B cell (primary cell): ENCODE measurements around the gene PUDP. TPM values are rescaled to one million over a fixed set of nuclear protein-coding genes. Genes with fewer than 3 reads are reported as not detected.

Source experiments
- ATAC-seq: fragments of 200-7000 bp; cut with Tn5 transposase; one replicate; pipeline ENCODE4 v1.10.0; 2021; ENCODE audit warnings: low read depth, mild to moderate bottlenecking, moderate number of reproducible peaks, moderate library complexity
- CTCF ChIA-PET: fragments of 350-600 bp; sonication (Branson Sonifier 250); formaldehyde crosslinking; loops from one replicate; lab custom pipeline; 2021; ENCODE audit warnings: antibody characterized with exemption, inconsistent platforms; lab: Charles Lee
- POLR2A ChIA-PET: fragments of 350-600 bp; sonication (Branson Sonifier 250); formaldehyde crosslinking; loops from one replicate; lab custom pipeline; 2021; ENCODE audit warnings: antibody characterized with exemption; lab: Charles Lee
- DNase-seq: peaks from one replicate; pipeline ENCODE4 v3.0.0; 2013
- H2AFZ ChIP-seq: 2 replicates; pipeline ENCODE4 v1.6.1; 2012; ENCODE audit warnings: mild to moderate bottlenecking, low read depth, low read length; ENCODE audit not compliant: insufficient read depth, poor library complexity, severe bottlenecking
- H3K27ac ChIP-seq, 2 donors: 1 replicate in 1 of 2; 2 replicates in 1 of 2; pipeline ENCODE4 v1.5.1; 2012 to 2013; ENCODE audit warnings: low read length in 2 of 2, mild to moderate bottlenecking in 2 of 2, moderate library complexity in 1 of 2
- H3K27me3 ChIP-seq, 4 experiments: fragments of 200-600 bp in 1 of 4; sonication (generic) in 1 of 4; replicated peaks in 1 of 4; 1 replicate in 2 of 4; 2 replicates in 2 of 4; pipeline versions ENCODE4 v1.6.1 to v1.7.0; 2013 to 2016; ENCODE audit warnings: low read length in 3 of 4, mild to moderate bottlenecking in 2 of 4, mixed read lengths in 1 of 4, moderate library complexity in 1 of 4; ENCODE audit not compliant: insufficient read depth in 4 of 4, control insufficient read depth in 3 of 4; ENCODE audit errors: control extremely low read depth in 1 of 4
- H3K36me3 ChIP-seq, 2 experiments: replicated peaks in 1 of 2; 1 replicate in 1 of 2; 2 replicates in 1 of 2; pipeline versions ENCODE4 v1.6.1 to v1.7.1; 2013; ENCODE audit warnings: low read length in 1 of 2; ENCODE audit not compliant: insufficient read depth in 2 of 2, control insufficient read depth in 1 of 2; ENCODE audit errors: control extremely low read depth in 1 of 2, extremely low read depth in 1 of 2
- H3K4me1 ChIP-seq, 2 donors: fragments of 200-600 bp in 1 of 2; sonication (generic) in 1 of 2; 1 replicate in 1 of 2; 2 replicates in 1 of 2; pipeline versions ENCODE4 v1.5.1 to v1.6.1; 2013 to 2017; ENCODE audit warnings: low read length in 2 of 2; ENCODE audit not compliant: control insufficient read depth in 2 of 2, insufficient read depth in 2 of 2
- H3K4me2 ChIP-seq: replicated peaks from 2 replicates; pipeline ENCODE3; 2012; ENCODE audit warnings: mild to moderate bottlenecking, low read depth, low read length; ENCODE audit not compliant: poor library complexity, severe bottlenecking
- H3K4me3 ChIP-seq, 5 experiments: fragments of 200-600 bp in 1 of 5; sonication (generic) in 1 of 5; 1 replicate in 3 of 5; 2 replicates in 2 of 5; pipeline versions ENCODE4 v1.5.1 to v1.7.0; 2011 to 2016; ENCODE audit warnings: low read length in 4 of 5, mild to moderate bottlenecking in 4 of 5, low read depth in 2 of 5, control low read depth in 1 of 5, moderate library complexity in 1 of 5; ENCODE audit not compliant: insufficient read depth in 1 of 5; ENCODE audit errors: control extremely low read depth in 1 of 5, extremely low read depth in 1 of 5
- H3K79me2 ChIP-seq: fragments of 200-600 bp; sonication (generic); one replicate; pipeline ENCODE4 v1.6.0; 2016; ENCODE audit warnings: low read length; ENCODE audit not compliant: control insufficient read depth, insufficient read depth
- H3K9ac ChIP-seq: fragments of 200-600 bp; sonication (generic); 2 replicates; pipeline ENCODE4 v1.6.1; 2017; ENCODE audit warnings: mild to moderate bottlenecking, low read length, moderate library complexity
- H3K9me3 ChIP-seq, 3 donors: one replicate each; pipeline versions ENCODE4 v1.6.1 to v1.7.1; 2013; ENCODE audit warnings: low read length in 2 of 3; ENCODE audit not compliant: control insufficient read depth in 2 of 3, insufficient read depth in 1 of 3; ENCODE audit errors: control extremely low read depth in 1 of 3
- H4K20me1 ChIP-seq: 2 replicates; pipeline ENCODE4 v1.6.0; 2012; ENCODE audit warnings: mild to moderate bottlenecking, low read length; ENCODE audit not compliant: insufficient read depth, control insufficient read depth, poor library complexity, severe bottlenecking
- H3K27ac Mint-ChIP-seq: one replicate; pipeline ENCODE4 v1.8.0; 2021; ENCODE audit warnings: mixed read lengths
- H3K27me3 Mint-ChIP-seq: one replicate; pipeline ENCODE4 v1.8.0; 2021; ENCODE audit warnings: mixed read lengths
- H3K4me1 Mint-ChIP-seq: one replicate; pipeline ENCODE4 v1.8.0; 2021; ENCODE audit warnings: mixed read lengths
- H3K4me3 Mint-ChIP-seq: one replicate; pipeline ENCODE4 v1.8.0; 2021; ENCODE audit warnings: mixed read lengths
- H3K9me3 Mint-ChIP-seq: one replicate; pipeline ENCODE4 v1.8.0; 2022; ENCODE audit warnings: mixed read lengths; ENCODE audit not compliant: insufficient read depth
- EZH2 ChIP-seq: IDR thresholded peaks from 2 replicates; pipeline ENCODE4 v1.6.1; 2012; ENCODE audit warnings: borderline replicate concordance, low read depth, mild to moderate bottlenecking, moderate library complexity, low read length; ENCODE audit not compliant: insufficient read depth, poor library complexity, severe bottlenecking
- WGBS: methylation state at CpG from one replicate; pipeline ENCODE4 v1.1.5; 2013; ENCODE audit warnings: missing lambda C conversion rate; ENCODE audit not compliant: insufficient coverage; 5-methylcytosine and 5-hydroxymethylcytosine counted together
- intact Hi-C: fragments of 100-400 bp; cut with micrococcal nuclease; formaldehyde crosslinking; loops from one replicate; pipeline ENCODE4 v1.10.0; 2022
- polyA plus RNA-seq: library from polyadenylated mRNA; depleted of rRNA; stranded (reverse); fragments of >200 nt; gene quantifications from 2 replicates; pipeline ENCODE4 v1.2.3, GENCODE V29; 2012
- total RNA-seq, 2 donors: library from RNA; stranded (reverse); fragments of 120-200 nt in 1 of 2; gene quantifications; 1 replicate in 1 of 2; 2 replicates in 1 of 2; pipeline versions ENCODE4 v1.2.3 to v1.2.4, GENCODE V29; 2013 to 2022
- TF ChIP-seq, protein P1 (sequence below): fragments of 200-600 bp; IDR thresholded peaks from one replicate; pipeline ENCODE4 v1.8.0; 2022; ENCODE audit warnings: antibody characterized with exemption, mild to moderate bottlenecking

PUDP gene
- total and polyA plus RNA-seq, 2 donors (not counting 1 experiment from before 2014, with no cell fraction given), result 12.8 to 14.1 TPM

GRCh38 chrX:7071390-7071789 lies 76.6 kb downstream of the PUDP start:
- Histone ChIP-seq H3K79me2 (peaks cover 49% of the 10 kb centered on the region), H3K4me1 (peaks cover 22 to 25% of the 10 kb centered on the region in 2 donors), H2AFZ (no peak overlapping the region), H3K27me3 (no peaks in the 10 kb centered on the region), H4K20me1 (no peaks in the 10 kb centered on the region), H3K4me3 (no peak overlapping the region), H3K9me3 (no peaks in the 10 kb centered on the region), H3K36me3 (peaks cover 0 to 4% of the 10 kb centered on the region in 2 experiments), H3K4me2 (no peak overlapping the region), H3K9ac (no peak overlapping the region), H3K27ac (no peak overlapping the region)
- no peak overlapping the region for H3K27ac Mint-ChIP-seq
- intact Hi-C loops, result no loop called here
- no peak for ATAC-seq
- TF ChIP-seq, protein P1, sequence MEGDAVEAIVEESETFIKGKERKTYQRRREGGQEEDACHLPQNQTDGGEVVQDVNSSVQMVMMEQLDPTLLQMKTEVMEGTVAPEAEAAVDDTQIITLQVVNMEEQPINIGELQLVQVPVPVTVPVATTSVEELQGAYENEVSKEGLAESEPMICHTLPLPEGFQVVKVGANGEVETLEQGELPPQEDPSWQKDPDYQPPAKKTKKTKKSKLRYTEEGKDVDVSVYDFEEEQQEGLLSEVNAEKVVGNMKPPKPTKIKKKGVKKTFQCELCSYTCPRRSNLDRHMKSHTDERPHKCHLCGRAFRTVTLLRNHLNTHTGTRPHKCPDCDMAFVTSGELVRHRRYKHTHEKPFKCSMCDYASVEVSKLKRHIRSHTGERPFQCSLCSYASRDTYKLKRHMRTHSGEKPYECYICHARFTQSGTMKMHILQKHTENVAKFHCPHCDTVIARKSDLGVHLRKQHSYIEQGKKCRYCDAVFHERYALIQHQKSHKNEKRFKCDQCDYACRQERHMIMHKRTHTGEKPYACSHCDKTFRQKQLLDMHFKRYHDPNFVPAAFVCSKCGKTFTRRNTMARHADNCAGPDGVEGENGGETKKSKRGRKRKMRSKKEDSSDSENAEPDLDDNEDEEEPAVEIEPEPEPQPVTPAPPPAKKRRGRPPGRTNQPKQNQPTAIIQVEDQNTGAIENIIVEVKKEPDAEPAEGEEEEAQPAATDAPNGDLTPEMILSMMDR, result no peak
- no peak for TF ChIP-seq EZH2
- H3K9me3 Mint-ChIP-seq, result no peaks in the 10 kb centered on the region
- CTCF ChIA-PET, result no interaction called here
- POLR2A ChIA-PET, result no interaction called here
- DNase-seq, result no peak
- WGBS, result 83% methylated on average over 1 of the region's 3 CpGs
- no peak overlapping the region for H3K4me3 Mint-ChIP-seq
- H3K27me3 Mint-ChIP-seq, result no peaks in the 10 kb centered on the region
- peaks cover 33% of the 10 kb centered on the region for H3K4me1 Mint-ChIP-seq

- Mint-ChIP-seq H3K4me1 (peaks cover 27% of the 10 kb centered on the region), H3K4me3 (no peak overlapping the region), H3K27ac (no peak overlapping the region), H3K27me3 (no peaks in the 10 kb centered on the region), H3K9me3 (no peaks in the 10 kb centered on the region)
- Histone ChIP-seq H3K27ac (no peak overlapping the region), H3K9ac (no peak overlapping the region), H3K27me3 (no peaks in the 10 kb centered on the region), H3K4me2 (no peak overlapping the region), H3K9me3 (no peaks in the 10 kb centered on the region), H4K20me1 (no peaks in the 10 kb centered on the region), H3K36me3 (peaks cover 0 to 2% of the 10 kb centered on the region in 2 experiments), H3K4me3 (no peak overlapping the region), H3K4me1 (peaks cover 15 to 17% of the 10 kb centered on the region in 2 donors), H3K79me2 (peaks cover 43% of the 10 kb centered on the region), H2AFZ (no peak overlapping the region)
- TF ChIP-seq, protein P1, result no peak
- TF ChIP-seq EZH2, result no peak
- intact Hi-C loops, result no loop called here
- ChIA-PET POLR2A (no interaction called here), CTCF (no interaction called here)
- ATAC-seq (no peak), DNase-seq (no peak)
- WGBS, result 100% methylated on average over 1 of the region's 2 CpGs
Measured at GRCh38 chrX:7069556-7069955, 78.4 kb downstream of the PUDP start.
